Measurements from ENCODE around the gene CHSY1.

DNA sequence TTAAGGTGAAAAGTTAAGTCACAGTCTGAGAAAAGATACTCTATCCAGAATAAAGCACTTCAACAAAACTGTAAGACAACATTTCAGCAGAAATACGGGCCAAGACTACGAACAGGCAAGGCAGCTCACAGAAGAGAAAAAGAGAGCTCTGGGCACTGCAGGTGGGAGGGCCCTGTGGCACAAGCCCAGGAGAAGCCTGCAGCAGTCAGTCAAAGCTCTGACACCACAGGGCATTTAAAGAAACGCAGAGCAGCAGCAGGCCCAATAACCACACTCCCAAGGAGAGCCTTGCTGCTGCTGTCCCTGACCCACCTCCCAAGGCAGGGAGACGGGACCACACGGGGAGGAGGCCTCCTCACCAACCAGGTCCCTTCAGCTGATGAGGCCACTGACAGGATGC lies 19.2 kb downstream of the CHSY1 start:
- TF ChIP-seq POLR2A (IDR thresholded peaks at IDR 0.05), result no peak
- TF ChIP-seq, protein P1, sequence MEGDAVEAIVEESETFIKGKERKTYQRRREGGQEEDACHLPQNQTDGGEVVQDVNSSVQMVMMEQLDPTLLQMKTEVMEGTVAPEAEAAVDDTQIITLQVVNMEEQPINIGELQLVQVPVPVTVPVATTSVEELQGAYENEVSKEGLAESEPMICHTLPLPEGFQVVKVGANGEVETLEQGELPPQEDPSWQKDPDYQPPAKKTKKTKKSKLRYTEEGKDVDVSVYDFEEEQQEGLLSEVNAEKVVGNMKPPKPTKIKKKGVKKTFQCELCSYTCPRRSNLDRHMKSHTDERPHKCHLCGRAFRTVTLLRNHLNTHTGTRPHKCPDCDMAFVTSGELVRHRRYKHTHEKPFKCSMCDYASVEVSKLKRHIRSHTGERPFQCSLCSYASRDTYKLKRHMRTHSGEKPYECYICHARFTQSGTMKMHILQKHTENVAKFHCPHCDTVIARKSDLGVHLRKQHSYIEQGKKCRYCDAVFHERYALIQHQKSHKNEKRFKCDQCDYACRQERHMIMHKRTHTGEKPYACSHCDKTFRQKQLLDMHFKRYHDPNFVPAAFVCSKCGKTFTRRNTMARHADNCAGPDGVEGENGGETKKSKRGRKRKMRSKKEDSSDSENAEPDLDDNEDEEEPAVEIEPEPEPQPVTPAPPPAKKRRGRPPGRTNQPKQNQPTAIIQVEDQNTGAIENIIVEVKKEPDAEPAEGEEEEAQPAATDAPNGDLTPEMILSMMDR (IDR thresholded peaks at IDR 0.05), result no peak
